D721Med (cell line): Measurements from ENCODE around the gene TMEM151A.
"Not testable (repeated sequence)": the region's sequence is repeated elsewhere in the genome, so short reads cannot be mapped to it uniquely, and the experiment has no call there.

Experiments
- DNase-seq: peaks from one replicate; pipeline ENCODE4 v3.0.0; 2011; ENCODE audit warnings: low spot score; ENCODE audit not compliant: insufficient read length
- FAIRE-seq: peaks from 2 replicates; lab custom pipeline; 2011; peaks lifted over from hg19 to GRCh38; lab: Jason Lieb, UNC
- TF ChIP-seq, protein P1 (sequence below): IDR thresholded peaks from 2 replicates; pipeline ENCODE4 v1.5.1; 2012; ENCODE audit warnings: mild to moderate bottlenecking, control low read depth; ENCODE audit not compliant: insufficient read depth; ENCODE audit errors: missing control alignments

Gene TMEM151A

DNA sequence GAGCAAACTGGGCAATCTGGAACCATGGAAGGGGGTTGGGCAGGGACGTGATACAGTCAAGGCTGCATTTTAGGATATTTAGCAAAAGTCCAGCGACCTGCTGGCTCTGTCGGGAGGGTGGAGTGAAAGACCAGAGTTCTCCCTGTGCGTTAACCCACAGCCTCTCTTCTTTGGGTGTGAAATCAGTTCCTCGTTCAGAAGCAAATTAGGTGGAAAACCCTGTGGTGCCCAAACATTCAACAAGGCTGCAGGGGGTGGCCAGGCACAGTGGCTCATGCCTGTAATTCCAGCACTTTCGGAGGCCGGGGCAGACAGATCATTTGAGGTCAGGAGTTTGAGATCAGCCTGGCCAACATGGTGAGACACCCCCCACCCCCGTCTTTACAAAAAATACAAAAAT is 5.9 kb downstream of the TMEM151A start:
- DNase-seq: no peak
- FAIRE-seq: no peak
- TF ChIP-seq, protein P1, sequence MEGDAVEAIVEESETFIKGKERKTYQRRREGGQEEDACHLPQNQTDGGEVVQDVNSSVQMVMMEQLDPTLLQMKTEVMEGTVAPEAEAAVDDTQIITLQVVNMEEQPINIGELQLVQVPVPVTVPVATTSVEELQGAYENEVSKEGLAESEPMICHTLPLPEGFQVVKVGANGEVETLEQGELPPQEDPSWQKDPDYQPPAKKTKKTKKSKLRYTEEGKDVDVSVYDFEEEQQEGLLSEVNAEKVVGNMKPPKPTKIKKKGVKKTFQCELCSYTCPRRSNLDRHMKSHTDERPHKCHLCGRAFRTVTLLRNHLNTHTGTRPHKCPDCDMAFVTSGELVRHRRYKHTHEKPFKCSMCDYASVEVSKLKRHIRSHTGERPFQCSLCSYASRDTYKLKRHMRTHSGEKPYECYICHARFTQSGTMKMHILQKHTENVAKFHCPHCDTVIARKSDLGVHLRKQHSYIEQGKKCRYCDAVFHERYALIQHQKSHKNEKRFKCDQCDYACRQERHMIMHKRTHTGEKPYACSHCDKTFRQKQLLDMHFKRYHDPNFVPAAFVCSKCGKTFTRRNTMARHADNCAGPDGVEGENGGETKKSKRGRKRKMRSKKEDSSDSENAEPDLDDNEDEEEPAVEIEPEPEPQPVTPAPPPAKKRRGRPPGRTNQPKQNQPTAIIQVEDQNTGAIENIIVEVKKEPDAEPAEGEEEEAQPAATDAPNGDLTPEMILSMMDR: no peak

DNA sequence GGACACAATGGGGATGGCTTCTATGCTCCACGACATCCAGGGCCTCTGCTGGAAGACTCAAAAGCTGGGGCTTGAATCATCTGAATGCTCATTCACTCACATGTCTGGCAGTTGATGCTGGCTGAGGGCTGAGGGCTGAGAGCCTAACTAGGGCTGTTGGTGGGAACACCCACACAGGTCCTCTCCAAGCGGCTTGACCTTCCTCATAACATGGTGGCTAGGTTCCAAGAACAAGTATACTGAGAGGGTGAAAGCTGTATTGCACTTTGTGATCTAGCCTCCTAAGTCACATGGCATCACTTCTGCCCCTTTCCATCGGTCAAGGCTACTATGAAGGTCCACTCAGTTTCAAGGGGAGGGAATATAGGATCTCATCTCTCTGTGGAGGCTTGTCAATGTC is 7.5 kb downstream of the TMEM151A start:
- TF ChIP-seq, protein P1: no peak
- no peak for DNase-seq
- no peak for FAIRE-seq

DNA sequence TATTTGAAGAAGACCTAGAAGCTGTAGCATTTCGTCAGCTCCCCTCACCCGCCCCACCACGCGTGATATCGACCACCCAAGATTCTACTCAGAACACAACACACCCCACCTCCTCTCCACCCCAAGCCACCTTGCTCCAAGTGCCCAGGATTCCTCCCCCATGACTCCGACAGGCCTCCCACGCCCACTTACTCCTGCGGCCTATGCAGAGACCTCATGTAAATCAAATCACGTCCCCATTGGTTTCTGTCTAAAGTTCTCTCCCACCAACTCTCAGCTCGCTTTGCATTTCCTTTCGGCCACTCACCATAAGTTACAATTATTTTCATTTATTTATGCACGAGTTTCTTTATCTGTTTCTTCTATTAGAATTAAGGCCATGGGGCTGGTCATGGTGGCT is 11.0 kb downstream of the TMEM151A start:
- TF ChIP-seq, protein P1: no peak
- no peak for FAIRE-seq
- DNase-seq: no peak

DNA sequence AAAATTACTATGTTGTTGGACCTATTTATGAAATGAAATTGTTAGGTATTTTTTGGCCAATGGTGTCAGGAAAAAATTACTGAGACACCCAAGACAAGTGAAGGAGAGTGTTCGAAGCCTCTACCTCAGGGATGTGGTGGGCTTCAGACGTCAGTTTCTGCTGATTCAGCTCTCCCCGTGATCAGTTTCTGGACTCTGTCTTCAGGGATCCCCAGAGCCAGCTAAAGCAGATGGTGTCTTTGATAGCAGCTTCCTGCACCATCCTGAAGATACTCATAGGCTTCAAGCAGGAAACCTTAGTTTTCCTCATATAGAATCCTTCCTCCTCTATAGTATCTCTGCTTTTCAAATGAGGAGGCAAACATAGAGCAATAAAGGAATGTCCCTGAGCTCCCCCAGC is 17.8 kb downstream of the TMEM151A start:
- no peak for FAIRE-seq

DNA sequence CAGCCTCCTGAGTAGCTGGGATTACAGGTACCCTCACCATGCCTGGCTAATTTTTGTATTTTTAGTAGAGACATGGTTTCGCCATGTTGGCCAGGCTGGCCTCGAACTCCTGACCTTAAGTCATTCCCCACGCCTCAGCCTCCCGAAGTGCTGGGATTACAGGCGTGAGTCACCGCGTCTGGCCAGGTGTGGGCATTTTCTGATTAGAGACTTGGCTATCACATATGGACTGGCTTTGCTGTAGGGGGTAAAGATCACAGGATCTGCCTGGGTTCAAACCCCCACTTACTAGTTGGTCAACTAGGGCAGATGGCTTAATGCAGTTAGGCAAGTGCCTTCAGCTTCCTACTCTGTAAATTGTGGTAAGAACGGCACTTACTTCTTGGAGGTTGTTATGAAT is 18.6 kb downstream of the TMEM151A start:
- TF ChIP-seq, protein P1: no peak
- FAIRE-seq: no peak

More for the DNA sequence above, 17.8 kb downstream of the TMEM151A start:
- no peak for DNase-seq
- TF ChIP-seq, protein P1: no peak

DNA sequence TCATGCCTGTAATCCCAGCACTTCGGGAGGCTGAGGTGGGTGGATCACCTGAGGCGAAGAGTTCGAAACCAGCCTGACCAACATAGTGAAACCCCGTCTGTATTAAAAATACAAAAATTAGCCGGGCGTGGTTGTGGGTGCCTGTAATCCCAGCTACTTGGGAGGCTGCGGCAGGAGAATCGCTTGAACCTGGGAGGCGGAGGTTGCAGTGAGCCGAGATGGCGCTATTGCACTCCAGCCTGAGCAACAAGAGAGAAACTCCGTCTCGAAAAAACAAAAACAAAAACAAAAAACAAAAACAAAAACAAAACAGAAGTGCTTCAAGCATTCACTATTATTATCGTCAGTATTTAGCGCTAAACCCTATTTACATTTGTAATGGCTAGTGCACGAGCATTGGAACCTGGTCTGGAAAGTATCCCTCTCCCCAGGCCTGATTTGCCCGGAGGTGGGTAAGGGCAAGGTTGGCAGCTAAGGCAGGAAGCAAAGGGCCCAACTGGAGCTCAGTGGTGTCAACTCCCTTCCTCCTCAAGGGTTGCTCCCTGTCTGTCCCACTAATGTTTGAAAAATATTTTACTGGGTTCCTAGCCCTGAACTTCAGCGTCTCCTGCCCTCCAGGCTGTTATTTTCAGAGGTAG is 19.2 kb downstream of the TMEM151A start:
- not testable (repeated sequence) for FAIRE-seq, DNase-seq

More for the DNA sequence above, 18.6 kb downstream of the TMEM151A start:
- no peak for DNase-seq

DNA sequence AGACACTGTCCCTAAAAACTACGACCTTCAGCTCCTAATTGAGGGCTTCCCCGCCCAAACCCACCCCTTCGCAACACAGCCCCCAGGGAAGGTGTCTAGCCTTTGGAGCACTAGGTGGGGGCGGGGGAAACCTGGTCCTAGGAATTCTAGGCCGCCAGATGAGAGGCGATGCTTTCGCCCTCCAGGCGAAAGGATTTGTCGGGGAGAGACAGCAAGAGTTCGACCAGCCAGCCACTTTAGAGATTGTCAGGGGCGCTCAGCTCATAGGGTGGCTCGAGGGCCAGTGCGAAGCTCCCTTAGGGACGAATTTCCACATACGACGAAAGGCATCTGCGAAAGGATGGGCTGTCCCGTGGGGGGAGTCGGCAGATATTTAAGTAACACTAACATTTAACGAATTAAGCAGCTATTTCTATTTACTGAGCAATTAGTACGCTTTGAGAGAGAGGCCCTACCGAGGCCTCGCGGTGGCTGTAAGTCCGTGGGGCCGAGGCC is 19.8 kb downstream of the TMEM151A start:
- FAIRE-seq (no peak), DNase-seq (no peak)
- TF ChIP-seq, protein P1: no peak
